Measurements from ENCODE around the gene TRABD2B.

The TRABD2B gene

DNA sequence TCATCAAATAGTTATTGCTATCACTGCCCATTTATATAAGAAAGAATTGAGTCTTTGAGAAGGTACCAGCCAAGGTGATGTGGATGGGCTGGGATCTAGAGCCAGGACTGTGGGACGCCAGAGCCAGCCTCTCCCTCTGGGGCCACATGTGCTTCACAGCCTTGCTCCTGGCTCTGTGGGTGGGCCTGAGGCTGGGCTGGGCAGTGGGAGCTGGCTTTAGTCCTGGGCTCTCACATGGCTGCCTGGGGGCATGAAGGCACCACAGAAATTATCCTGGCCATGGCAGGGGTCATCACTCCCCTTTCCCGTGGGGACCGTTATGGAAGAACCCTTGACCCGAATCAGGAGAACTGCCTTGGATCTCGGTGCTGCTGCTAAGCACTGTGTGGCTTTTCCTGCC lies 203.1 kb downstream of the TRABD2B start:
- H3K36me3 ChIP-seq (ENCODE audit: control insufficient read depth in 2 of 2, insufficient read depth in 2 of 2, low read length in 2 of 2) = peaks cover 0 to 3% of the 10 kb centered on the region in 2 donors
- no peak overlapping the region for H3K4me3 ChIP-seq (ENCODE audit: low read length in 2 of 2)
- no peak overlapping the region for H3K27ac ChIP-seq (ENCODE audit: low read length)
- peaks cover 2% of the 10 kb centered on the region for H3K4me1 ChIP-seq (ENCODE audit: control insufficient read depth, insufficient read depth, low read length)
- H3K9me3 ChIP-seq (ENCODE audit: control insufficient read depth in 2 of 2, low read length in 2 of 2) = no peaks in the 10 kb centered on the region
- H3K9ac ChIP-seq (ENCODE audit: low read length in 2 of 2) = no peak overlapping the region
- H3K27me3 ChIP-seq (ENCODE audit: control insufficient read depth in 1 of 2, insufficient read depth in 2 of 2, low read length in 2 of 2) = peaks cover 2 to 4% of the 10 kb centered on the region in 2 donors

DNA sequence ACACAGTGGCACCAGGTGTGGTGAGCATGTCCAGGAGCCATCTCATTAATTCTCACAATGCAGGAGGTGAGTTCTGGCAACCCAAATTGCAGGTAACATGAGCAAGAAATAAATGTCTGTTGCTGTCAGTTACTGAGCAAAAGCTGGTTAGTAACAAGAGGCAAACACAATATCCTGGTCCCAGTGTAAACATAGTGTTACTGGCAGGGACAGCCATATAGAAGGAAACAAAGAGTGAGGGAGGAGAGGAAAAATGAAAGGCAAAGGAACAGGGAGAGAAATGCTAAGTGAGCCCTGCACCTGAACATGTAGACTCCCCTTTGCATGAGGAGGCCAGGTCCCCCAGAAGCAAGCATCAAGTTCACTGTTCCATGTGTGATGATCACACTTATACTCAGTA lies 203.6 kb downstream of the TRABD2B start:
- Histone ChIP-seq H3K9ac (ENCODE audit: low read length in 2 of 2) (no peak overlapping the region), H3K4me1 (ENCODE audit: control insufficient read depth, insufficient read depth, low read length) (peaks cover 2% of the 10 kb centered on the region), H3K4me3 (ENCODE audit: low read length in 2 of 2) (no peak overlapping the region), H3K27me3 (ENCODE audit: control insufficient read depth in 1 of 2, insufficient read depth in 2 of 2, low read length in 2 of 2) (peaks cover 2 to 4% of the 10 kb centered on the region in 2 donors), H3K27ac (ENCODE audit: low read length) (no peak overlapping the region), H3K36me3 (ENCODE audit: control insufficient read depth in 2 of 2, insufficient read depth in 2 of 2, low read length in 2 of 2) (peaks cover 0 to 3% of the 10 kb centered on the region in 2 donors), H3K9me3 (ENCODE audit: control insufficient read depth in 2 of 2, low read length in 2 of 2) (no peaks in the 10 kb centered on the region)

DNA sequence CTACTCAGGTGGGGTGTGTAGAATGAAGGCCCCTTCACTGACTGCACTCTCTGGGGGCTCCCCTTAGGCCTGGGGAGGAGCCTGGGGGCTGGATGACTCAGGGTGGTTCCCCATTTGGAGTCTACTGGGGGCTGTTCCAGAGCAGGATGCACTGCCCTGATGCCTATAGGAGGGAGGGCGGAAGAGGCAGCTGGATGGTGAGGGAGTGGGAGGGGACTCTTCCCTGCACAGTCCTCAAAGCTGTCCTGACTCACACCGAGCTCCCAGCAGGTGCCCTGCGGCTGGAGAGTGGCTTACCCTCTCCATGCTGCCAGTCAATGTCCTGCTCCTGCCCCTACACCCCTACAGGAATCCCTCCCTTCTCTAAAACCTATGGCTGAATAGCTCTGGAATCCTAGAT lies 204.4 kb downstream of the TRABD2B start:
- peaks cover 0 to 3% of the 10 kb centered on the region in 2 donors for H3K36me3 ChIP-seq (ENCODE audit: control insufficient read depth in 2 of 2, insufficient read depth in 2 of 2, low read length in 2 of 2)
- peaks cover 2% of the 10 kb centered on the region for H3K4me1 ChIP-seq (ENCODE audit: control insufficient read depth, insufficient read depth, low read length)
- H3K9me3 ChIP-seq (ENCODE audit: control insufficient read depth in 2 of 2, low read length in 2 of 2) = no peaks in the 10 kb centered on the region
- no peak overlapping the region for H3K4me3 ChIP-seq (ENCODE audit: low read length in 2 of 2)
- no peak overlapping the region for H3K27ac ChIP-seq (ENCODE audit: low read length)
- H3K9ac ChIP-seq (ENCODE audit: low read length in 2 of 2) = no peak overlapping the region
- peaks cover 2 to 4% of the 10 kb centered on the region in 2 donors for H3K27me3 ChIP-seq (ENCODE audit: control insufficient read depth in 1 of 2, insufficient read depth in 2 of 2, low read length in 2 of 2)

DNA sequence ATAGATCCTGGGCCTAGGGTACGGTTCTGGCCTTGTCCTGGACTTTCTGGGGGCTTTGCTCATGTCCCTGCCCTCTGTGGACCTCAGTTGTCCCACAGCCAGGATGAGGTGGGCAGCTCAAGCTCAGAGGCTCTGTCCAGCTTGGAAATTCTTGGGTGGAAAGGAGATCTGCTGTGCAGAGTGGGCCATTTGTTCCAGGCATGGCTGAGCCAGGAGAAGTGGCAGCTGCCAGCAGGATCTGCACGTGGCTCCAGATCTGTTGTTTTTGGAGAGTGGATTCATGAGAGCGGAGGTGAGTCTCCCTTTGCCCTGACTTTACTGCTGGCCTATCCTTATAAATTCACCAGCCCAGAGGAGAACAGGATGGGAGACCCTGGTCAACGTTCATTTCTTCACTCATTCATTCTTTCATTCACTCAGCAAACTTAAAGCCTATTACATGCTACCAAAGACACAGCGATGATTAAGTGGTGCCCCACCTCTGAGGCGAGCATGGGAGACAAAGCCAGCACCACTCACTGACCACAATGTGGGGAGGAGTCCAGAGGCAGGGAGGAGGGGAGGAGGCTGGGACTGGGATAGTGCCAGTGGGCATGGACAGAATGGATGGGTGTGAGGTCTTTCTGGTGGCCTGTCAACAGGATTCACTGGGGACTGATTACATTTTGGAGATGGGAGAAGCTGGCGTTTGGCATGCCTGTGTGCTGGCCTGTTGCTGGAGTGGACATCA lies 205.1 kb downstream of the TRABD2B start:
- H3K27me3 ChIP-seq (ENCODE audit: control insufficient read depth in 1 of 2, insufficient read depth in 2 of 2, low read length in 2 of 2) = peaks cover 2 to 4% of the 10 kb centered on the region in 2 donors
- no peak overlapping the region for H3K4me3 ChIP-seq (ENCODE audit: low read length in 2 of 2)
- no peak overlapping the region for H3K27ac ChIP-seq (ENCODE audit: low read length)
- H3K4me1 ChIP-seq (ENCODE audit: control insufficient read depth, insufficient read depth, low read length) = peaks cover 2% of the 10 kb centered on the region
- H3K9me3 ChIP-seq (ENCODE audit: control insufficient read depth in 2 of 2, low read length in 2 of 2) = no peaks in the 10 kb centered on the region
- H3K9ac ChIP-seq (ENCODE audit: low read length in 2 of 2) = no peak overlapping the region
- peaks cover 0 to 3% of the 10 kb centered on the region in 2 donors for H3K36me3 ChIP-seq (ENCODE audit: control insufficient read depth in 2 of 2, insufficient read depth in 2 of 2, low read length in 2 of 2)

DNA sequence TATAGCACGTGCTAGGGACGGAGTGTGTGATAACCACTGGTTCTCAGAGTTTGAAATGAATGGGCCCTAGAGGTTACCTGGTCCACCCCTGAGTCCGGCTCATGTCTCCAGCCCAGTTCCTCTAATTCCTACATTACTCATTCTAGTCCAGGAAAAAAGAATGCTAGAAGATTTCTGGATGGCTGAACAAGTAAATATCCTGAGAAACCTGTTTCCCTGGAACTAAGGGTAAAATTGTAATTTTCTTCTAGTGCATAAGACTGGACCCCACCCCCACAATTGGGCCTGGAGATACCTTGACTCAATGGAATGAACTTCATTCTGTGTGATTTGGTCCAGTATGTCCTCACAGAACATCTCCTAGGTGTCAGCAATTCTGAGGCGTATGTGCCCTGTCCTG lies 208.4 kb downstream of the TRABD2B start:
- peaks cover 0 to 3% of the 10 kb centered on the region in 2 donors for H3K36me3 ChIP-seq (ENCODE audit: control insufficient read depth in 2 of 2, insufficient read depth in 2 of 2, low read length in 2 of 2)
- no peaks in the 10 kb centered on the region for H3K9me3 ChIP-seq (ENCODE audit: control insufficient read depth in 2 of 2, low read length in 2 of 2)
- H3K27ac ChIP-seq (ENCODE audit: low read length) = no peak overlapping the region
- H3K4me3 ChIP-seq (ENCODE audit: low read length in 2 of 2) = no peak overlapping the region
- H3K9ac ChIP-seq (ENCODE audit: low read length in 2 of 2) = no peak overlapping the region
- H3K27me3 ChIP-seq (ENCODE audit: control insufficient read depth in 1 of 2, insufficient read depth in 2 of 2, low read length in 2 of 2) = peaks cover 2 to 4% of the 10 kb centered on the region in 2 donors
- H3K4me1 ChIP-seq (ENCODE audit: control insufficient read depth, insufficient read depth, low read length) = peaks cover 13% of the 10 kb centered on the region

DNA sequence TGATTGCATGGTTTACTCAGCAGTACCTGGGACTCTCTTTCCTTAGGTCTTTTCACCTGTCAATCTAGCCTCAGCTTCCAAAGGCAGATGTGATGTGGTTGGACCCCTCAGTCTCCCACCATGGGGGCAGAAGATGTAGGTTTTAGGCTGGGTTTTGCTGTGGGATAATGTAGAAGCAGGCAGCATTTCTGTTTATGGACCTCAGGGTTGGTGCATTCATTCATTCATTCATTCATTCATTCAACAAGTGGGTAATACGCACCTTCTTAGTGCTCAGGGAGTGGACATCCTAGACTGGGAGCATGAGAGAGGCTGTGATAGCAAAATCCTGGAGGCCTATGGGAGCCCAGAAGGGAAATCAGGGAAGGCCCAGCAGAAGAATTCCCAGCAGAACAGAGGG lies 209.6 kb downstream of the TRABD2B start:
- peaks cover 16% of the 10 kb centered on the region for H3K4me1 ChIP-seq (ENCODE audit: control insufficient read depth, insufficient read depth, low read length)
- no peak overlapping the region for H3K9ac ChIP-seq (ENCODE audit: low read length in 2 of 2)
- no peak overlapping the region for H3K27ac ChIP-seq (ENCODE audit: low read length)
- H3K4me3 ChIP-seq (ENCODE audit: low read length in 2 of 2) = no peak overlapping the region
- H3K36me3 ChIP-seq (ENCODE audit: control insufficient read depth in 2 of 2, insufficient read depth in 2 of 2, low read length in 2 of 2) = peaks cover 0 to 3% of the 10 kb centered on the region in 2 donors
- no peaks in the 10 kb centered on the region for H3K9me3 ChIP-seq (ENCODE audit: control insufficient read depth in 2 of 2, low read length in 2 of 2)
- H3K27me3 ChIP-seq (ENCODE audit: control insufficient read depth in 1 of 2, insufficient read depth in 2 of 2, low read length in 2 of 2) = peaks cover 2 to 7% of the 10 kb centered on the region in 2 donors

DNA sequence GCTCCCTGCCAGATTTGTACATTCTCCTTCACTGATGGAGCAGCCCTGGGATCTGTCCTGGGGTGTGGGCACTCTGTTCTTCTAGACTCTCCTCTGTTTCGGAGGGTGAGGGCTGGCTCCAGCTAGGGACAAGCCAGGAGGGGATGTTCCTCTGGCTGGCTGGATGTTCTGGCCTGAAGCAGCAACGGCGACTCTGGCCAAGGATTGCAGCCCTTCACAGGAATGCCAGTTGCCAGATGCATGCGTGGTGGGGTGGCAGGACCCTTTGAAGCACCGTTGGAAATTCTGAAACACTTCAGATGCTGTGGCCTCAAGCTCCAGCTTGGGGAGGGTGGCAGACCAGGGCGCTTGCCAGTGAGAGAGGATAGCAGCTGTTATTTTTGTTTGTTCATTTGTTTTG lies 210.9 kb downstream of the TRABD2B start:
- no peaks in the 10 kb centered on the region for H3K9me3 ChIP-seq (ENCODE audit: control insufficient read depth in 2 of 2, low read length in 2 of 2)
- H3K36me3 ChIP-seq (ENCODE audit: control insufficient read depth in 2 of 2, insufficient read depth in 2 of 2, low read length in 2 of 2) = no peaks in the 10 kb centered on the region
- no peak overlapping the region for H3K9ac ChIP-seq (ENCODE audit: low read length in 2 of 2)
- H3K27me3 ChIP-seq (ENCODE audit: control insufficient read depth in 1 of 2, insufficient read depth in 2 of 2, low read length in 2 of 2) = peaks cover 2 to 7% of the 10 kb centered on the region in 2 donors
- H3K4me3 ChIP-seq (ENCODE audit: low read length in 2 of 2) = no peak overlapping the region
- no peak overlapping the region for H3K27ac ChIP-seq (ENCODE audit: low read length)
- H3K4me1 ChIP-seq (ENCODE audit: control insufficient read depth, insufficient read depth, low read length) = peaks cover 20% of the 10 kb centered on the region

DNA sequence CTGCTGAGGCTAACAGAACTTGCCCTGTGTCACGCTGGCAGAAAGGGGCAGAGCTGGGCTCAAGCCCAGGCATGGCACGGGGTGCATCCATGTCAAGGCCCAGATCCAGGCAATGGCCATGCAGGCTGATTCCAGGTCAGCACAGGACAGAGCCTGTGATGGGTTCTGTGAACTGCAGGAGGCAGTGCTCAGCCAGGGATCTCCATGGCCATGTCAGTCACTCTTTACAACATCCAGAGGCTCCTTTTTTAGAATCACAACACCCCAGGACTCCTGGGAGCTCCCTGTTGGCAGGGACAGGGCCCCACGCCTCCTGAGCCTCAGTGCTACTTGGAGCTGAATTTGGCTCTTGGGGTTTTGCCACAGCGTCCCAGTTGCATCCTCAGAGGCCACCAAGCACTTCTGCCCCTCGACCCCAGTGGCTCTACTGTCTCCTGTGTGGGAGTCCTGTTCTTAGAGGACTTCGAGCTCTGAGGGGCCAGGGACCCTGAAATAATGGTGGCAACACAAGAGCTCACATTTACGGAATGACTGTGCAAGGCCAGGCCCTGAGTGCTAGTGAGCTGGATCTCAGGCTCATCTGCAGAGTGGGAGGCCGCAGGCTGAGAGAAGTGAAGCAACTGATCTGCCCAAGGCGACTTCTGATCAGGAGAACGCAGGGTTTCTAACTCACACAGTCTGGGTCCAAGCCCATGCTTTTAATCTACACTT lies 211.5 kb downstream of the TRABD2B start:
- H3K4me1 ChIP-seq (ENCODE audit: control insufficient read depth, insufficient read depth, low read length) = peaks cover 22% of the 10 kb centered on the region
- no peaks in the 10 kb centered on the region for H3K9me3 ChIP-seq (ENCODE audit: control insufficient read depth in 2 of 2, low read length in 2 of 2)
- no peak overlapping the region for H3K27ac ChIP-seq (ENCODE audit: low read length)
- H3K4me3 ChIP-seq (ENCODE audit: low read length in 2 of 2) = no peak overlapping the region
- H3K9ac ChIP-seq (ENCODE audit: low read length in 2 of 2) = no peak overlapping the region
- H3K36me3 ChIP-seq (ENCODE audit: control insufficient read depth in 2 of 2, insufficient read depth in 2 of 2, low read length in 2 of 2) = no peaks in the 10 kb centered on the region
- peaks cover 2 to 7% of the 10 kb centered on the region in 2 donors for H3K27me3 ChIP-seq (ENCODE audit: control insufficient read depth in 1 of 2, insufficient read depth in 2 of 2, low read length in 2 of 2)

DNA sequence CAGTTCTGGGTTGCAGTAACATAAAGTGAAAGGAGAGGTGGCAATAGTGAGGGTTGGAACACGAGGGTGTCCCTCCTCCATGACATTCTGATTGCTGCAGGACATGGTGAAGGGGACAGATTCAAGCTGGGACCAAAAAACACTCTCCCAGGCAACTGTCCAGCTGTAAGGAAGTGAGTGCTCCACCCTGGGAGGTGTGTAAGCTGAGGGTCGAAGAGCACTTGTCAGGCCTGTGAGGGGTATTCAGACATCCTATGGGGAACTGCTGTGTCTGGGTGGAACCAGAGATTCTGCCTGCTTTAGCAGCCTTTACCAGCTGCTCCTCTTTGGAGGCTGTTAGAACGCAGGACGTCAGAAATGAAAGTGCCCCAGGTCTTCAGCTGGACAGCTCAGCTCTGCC lies 212.1 kb downstream of the TRABD2B start:
- H3K27ac ChIP-seq (ENCODE audit: low read length) = no peak overlapping the region

DNA sequence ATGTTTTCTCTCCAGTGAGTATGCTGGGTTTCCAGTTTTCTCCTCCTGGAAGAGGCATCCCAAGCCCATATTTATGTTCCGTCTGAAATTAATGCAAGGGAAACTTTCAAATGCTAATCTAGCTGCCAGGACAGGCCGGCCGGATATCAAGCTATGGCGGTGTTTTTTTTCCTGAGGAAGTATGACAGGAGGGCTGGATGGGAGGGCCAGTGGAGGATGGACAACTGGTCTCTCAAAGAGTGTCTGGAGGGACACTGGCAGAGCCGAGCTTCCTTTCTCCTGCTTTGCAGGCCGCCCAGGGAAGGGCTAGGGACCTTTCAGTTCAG lies 212.7 kb downstream of the TRABD2B start:
- Histone ChIP-seq H3K27ac (ENCODE audit: low read length) (no peak overlapping the region), H3K9me3 (ENCODE audit: control insufficient read depth in 2 of 2, low read length in 2 of 2) (no peaks in the 10 kb centered on the region), H3K9ac (ENCODE audit: low read length in 2 of 2) (no peak overlapping the region), H3K27me3 (ENCODE audit: control insufficient read depth in 1 of 2, insufficient read depth in 2 of 2, low read length in 2 of 2) (peaks cover under 1 to 4% of the 10 kb centered on the region in 2 donors), H3K36me3 (ENCODE audit: control insufficient read depth in 2 of 2, insufficient read depth in 2 of 2, low read length in 2 of 2) (no peaks in the 10 kb centered on the region), H3K4me1 (ENCODE audit: control insufficient read depth, insufficient read depth, low read length) (peaks cover 24% of the 10 kb centered on the region), H3K4me3 (ENCODE audit: low read length in 2 of 2) (no peak overlapping the region)

More for the DNA sequence above, 212.1 kb downstream of the TRABD2B start:
- no peak overlapping the region for H3K9ac ChIP-seq (ENCODE audit: low read length in 2 of 2)
- no peaks in the 10 kb centered on the region for H3K36me3 ChIP-seq (ENCODE audit: control insufficient read depth in 2 of 2, insufficient read depth in 2 of 2, low read length in 2 of 2)
- H3K4me3 ChIP-seq (ENCODE audit: low read length in 2 of 2) = no peak overlapping the region
- peaks cover 2 to 4% of the 10 kb centered on the region in 2 donors for H3K27me3 ChIP-seq (ENCODE audit: control insufficient read depth in 1 of 2, insufficient read depth in 2 of 2, low read length in 2 of 2)
- H3K9me3 ChIP-seq (ENCODE audit: control insufficient read depth in 2 of 2, low read length in 2 of 2) = no peaks in the 10 kb centered on the region
- H3K4me1 ChIP-seq (ENCODE audit: control insufficient read depth, insufficient read depth, low read length) = peaks cover 24% of the 10 kb centered on the region
